GM10266 (cell line): Measurements from ENCODE around the gene PTPRG.

Source experiments
- DNase-seq: peaks from one replicate; pipeline ENCODE4 v3.0.0; 2012; ENCODE audit errors: extremely low spot score
- CTCF ChIP-seq: IDR thresholded peaks from 2 replicates; pipeline ENCODE4 v1.5.1; 2012; ENCODE audit warnings: mild to moderate bottlenecking, low read depth; ENCODE audit not compliant: control insufficient read depth, insufficient read depth; ENCODE audit errors: missing control alignments

Gene PTPRG

DNA sequence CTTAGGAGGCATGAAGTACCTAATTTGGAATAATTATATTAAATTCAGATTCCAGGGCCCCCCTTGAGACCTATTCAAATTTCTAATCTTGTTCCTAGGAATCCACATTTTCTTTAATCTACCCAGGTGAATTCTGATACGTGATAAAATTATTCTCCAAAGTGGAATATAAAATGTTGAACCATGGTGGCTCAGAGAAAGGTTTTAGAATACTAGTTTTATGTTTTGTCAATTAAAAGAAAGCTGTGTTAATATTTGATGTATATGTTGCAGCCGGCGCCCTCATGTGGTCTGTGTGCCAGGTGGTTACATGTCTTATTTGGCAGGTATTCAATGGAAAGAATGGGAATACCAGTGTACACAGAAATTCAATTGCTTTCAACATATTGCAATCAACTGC is 490.1 kb downstream of the PTPRG start:
- no peak for DNase-seq
- peak; percentile 27 for TF ChIP-seq CTCF

DNA sequence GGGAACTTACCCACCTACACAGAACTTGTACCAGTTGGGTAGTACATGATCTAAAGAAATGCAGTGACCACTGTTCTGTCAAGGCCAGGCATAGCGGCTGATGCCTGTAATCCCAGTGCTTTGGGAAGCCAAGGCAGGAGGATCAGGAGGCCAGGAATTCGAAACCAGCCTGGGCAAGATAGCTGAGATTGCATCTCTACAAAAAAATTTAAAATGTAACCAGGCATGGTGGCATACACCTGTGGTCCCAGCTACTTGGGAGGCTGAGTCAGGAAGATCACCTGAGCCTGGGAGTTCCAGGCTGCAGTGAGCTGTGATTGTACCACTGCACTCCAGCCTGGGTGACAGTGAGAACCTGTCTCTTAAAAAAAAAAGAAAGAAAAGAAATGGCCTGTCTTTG is 491.0 kb downstream of the PTPRG start:
- DNase-seq: no peak
- TF ChIP-seq CTCF: no peak

- no peak for DNase-seq
- no peak for TF ChIP-seq CTCF
These were observed 495.3 kb downstream of the PTPRG start for GRCh38 chr3:62056658-62057057.

GRCh38 chr3:62057339-62058047 is 496.1 kb downstream of the PTPRG start:
- TF ChIP-seq CTCF: no peak
- DNase-seq: no peak

GRCh38 chr3:62065985-62066693 is 504.8 kb downstream of the PTPRG start:
- no peak for TF ChIP-seq CTCF
- DNase-seq: no peak

DNA sequence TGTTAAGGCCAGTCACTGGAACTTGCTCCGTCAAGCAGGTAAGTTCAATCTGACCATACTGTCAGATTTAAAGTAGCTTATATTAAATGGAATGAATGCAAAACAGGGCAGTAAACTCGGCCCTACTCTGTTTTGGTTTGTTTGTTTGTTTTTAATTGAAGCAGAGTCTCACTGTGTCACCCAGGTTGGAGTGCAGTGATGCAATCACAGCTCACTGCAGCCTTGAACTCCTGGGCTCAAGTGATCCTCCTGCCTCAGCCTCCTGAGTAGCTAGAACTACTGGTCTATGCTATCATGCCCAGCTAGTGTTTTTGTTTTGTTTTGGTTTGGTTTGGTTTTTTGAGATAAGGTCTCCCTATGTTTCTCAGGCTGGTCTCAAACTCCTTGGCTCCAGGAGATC is 507.0 kb downstream of the PTPRG start:
- DNase-seq: no peak
- TF ChIP-seq CTCF: no peak

- no peak for TF ChIP-seq CTCF
- no peak for DNase-seq
These were observed 509.5 kb downstream of the PTPRG start for GRCh38 chr3:62070891-62071290.
